ENCODE data around the gene DNAJA1. TPM values are rescaled to one million over a fixed set of nuclear protein-coding genes. Genes with fewer than 3 reads are reported as not detected.

Gene DNAJA1
- total RNA-seq, 1 donor from 2014 or later: 247 TPM

- H3K27ac Mint-ChIP-seq: no peak overlapping the region
- no peak for DNase-seq (ENCODE audit: low spot score, unreplicated experiment)
- H3K4me3 Mint-ChIP-seq (ENCODE audit: low read depth): no peak overlapping the region
- H3K4me1 Mint-ChIP-seq (ENCODE audit: low read depth): no peaks in the 10 kb centered on the region
- H3K9me3 Mint-ChIP-seq (ENCODE audit: low read depth): no peaks in the 10 kb centered on the region
- no peaks in the 10 kb centered on the region for H3K27me3 Mint-ChIP-seq
- H3K36me3 Mint-ChIP-seq (ENCODE audit: insufficient read depth): peaks cover 27% of the 10 kb centered on the region
- TF ChIP-seq, protein P1, sequence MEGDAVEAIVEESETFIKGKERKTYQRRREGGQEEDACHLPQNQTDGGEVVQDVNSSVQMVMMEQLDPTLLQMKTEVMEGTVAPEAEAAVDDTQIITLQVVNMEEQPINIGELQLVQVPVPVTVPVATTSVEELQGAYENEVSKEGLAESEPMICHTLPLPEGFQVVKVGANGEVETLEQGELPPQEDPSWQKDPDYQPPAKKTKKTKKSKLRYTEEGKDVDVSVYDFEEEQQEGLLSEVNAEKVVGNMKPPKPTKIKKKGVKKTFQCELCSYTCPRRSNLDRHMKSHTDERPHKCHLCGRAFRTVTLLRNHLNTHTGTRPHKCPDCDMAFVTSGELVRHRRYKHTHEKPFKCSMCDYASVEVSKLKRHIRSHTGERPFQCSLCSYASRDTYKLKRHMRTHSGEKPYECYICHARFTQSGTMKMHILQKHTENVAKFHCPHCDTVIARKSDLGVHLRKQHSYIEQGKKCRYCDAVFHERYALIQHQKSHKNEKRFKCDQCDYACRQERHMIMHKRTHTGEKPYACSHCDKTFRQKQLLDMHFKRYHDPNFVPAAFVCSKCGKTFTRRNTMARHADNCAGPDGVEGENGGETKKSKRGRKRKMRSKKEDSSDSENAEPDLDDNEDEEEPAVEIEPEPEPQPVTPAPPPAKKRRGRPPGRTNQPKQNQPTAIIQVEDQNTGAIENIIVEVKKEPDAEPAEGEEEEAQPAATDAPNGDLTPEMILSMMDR (IDR thresholded peaks at IDR 0.05; ENCODE audit: unreplicated experiment): no peak
These were observed 43.9 kb downstream of the DNAJA1 start for GRCh38 chr9:33068991-33069390.

DNA sequence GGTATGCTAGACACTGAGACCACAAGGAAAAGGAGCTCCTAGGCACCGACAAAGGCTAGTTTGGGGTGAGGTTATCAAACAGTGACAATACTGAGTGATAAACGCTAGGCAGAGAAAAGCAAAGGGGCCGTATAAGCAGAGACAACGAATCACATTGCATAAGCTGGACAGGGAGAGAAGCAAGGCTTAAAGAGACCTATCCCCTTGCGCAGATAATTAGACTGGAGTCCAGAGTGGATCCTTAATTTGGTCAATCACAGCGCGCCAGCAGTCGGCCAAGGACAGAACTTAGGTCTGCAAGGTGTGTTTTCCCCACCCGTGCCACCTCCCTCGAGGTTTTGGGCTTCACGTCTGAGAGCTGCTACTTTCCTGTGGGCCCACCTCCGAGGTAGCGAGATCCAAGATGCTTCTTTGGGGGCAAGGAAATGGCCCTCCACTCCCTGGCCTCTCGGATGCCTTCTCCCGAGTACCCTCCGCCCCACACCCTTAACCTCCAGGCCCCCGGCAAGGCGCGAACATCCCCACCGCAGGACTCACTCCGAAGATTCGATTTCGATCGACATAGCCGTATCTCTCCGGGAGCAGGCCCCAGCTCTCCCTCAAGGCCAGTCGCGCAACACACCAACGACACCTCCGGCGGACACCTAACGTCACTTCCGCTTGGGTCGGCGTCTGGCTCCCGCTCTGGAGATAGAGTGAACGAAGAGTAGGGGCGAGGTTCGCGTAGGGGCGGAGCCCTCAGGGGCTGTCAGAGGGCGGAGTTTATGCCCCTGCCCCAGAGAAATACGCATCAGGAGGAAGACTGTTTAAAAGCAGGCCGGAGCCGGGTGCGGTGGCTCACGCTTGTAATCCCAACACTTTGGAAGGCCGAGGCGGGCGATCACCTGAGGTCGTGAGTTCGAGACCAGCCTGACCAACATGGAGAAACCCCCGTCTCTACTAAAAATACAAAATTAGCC is 51.3 kb downstream of the DNAJA1 start, which contains the start of gene SMU1:
SMU1 (minus strand) TSS at position 629 of the 959 bp plus-strand sequence; CDS start at position 563, 66 bp downstream.
- H3K9me3 Mint-ChIP-seq (ENCODE audit: low read depth): no peaks in the 10 kb centered on the region
- H3K36me3 Mint-ChIP-seq (ENCODE audit: insufficient read depth): peaks cover 16% of the 10 kb centered on the region

GRCh38 chr9:33080534-33080933 is 55.5 kb downstream of the DNAJA1 start:
- Mint-ChIP-seq H3K27me3 (no peaks in the 10 kb centered on the region), H3K9me3 (ENCODE audit: low read depth) (no peaks in the 10 kb centered on the region), H3K4me3 (ENCODE audit: low read depth) (no peak overlapping the region), H3K4me1 (ENCODE audit: low read depth) (peaks cover 5% of the 10 kb centered on the region), H3K36me3 (ENCODE audit: insufficient read depth) (peaks cover 1% of the 10 kb centered on the region), H3K27ac (no peak overlapping the region)
- TF ChIP-seq, protein P1 (IDR thresholded peaks at IDR 0.05; ENCODE audit: unreplicated experiment): no peak
- no peak for DNase-seq (ENCODE audit: low spot score, unreplicated experiment)

More for the DNA sequence above, 51.3 kb downstream of the DNAJA1 start, which contains the start of gene SMU1:
- peak; percentile 91 for DNase-seq (ENCODE audit: low spot score, unreplicated experiment)
- H3K4me3 Mint-ChIP-seq (ENCODE audit: low read depth): peak within 1 kb of the TSS; percentile 99
- H3K27ac Mint-ChIP-seq: peak within 1 kb of the TSS; percentile 100
- TF ChIP-seq, protein P1 (IDR thresholded peaks at IDR 0.05; ENCODE audit: unreplicated experiment): no peak
- peaks cover 8% of the 10 kb centered on the region for H3K4me1 Mint-ChIP-seq (ENCODE audit: low read depth)
- no peaks in the 10 kb centered on the region for H3K27me3 Mint-ChIP-seq

DNA sequence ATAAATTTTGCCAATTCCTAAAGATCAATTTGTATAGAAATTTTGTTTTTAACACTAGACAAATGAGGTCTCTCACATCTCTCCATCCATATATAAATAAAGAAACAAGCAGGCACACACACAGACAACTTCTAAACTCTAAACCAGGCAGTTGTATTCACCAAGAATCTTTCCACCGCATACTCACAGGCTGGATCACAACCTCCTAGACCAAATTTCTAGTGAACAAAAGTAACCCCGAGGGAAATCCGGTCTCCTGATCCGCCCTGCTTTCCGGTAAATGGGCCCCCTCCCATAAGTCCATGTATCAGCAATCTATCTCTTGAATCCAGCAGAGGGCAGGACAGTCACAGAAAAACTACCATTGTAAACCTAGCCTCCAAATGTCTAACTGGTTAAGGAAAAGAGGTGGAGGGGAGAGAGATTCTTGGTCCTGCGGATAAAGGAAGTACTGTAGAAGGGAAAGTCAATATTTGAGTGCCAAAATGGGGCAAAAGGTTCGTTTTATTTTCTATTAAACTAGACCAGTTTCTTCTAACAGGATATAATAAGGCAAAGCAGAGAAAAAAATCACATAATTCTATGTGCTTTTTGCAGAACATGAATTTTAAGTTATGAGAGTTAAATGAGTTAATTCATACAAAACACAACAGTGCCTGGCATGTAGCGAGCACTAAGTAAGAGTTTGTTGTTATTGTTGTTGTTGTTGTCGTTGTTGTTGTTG is 56.2 kb downstream of the DNAJA1 start:
- no peak for DNase-seq (ENCODE audit: low spot score, unreplicated experiment)
- H3K36me3 Mint-ChIP-seq (ENCODE audit: insufficient read depth): peaks cover 1% of the 10 kb centered on the region

More for the DNA sequence above, 56.2 kb downstream of the DNAJA1 start:
- TF ChIP-seq, protein P1 (IDR thresholded peaks at IDR 0.05; ENCODE audit: unreplicated experiment): peak; percentile 76
- Mint-ChIP-seq H3K9me3 (ENCODE audit: low read depth) (no peaks in the 10 kb centered on the region), H3K4me1 (ENCODE audit: low read depth) (peaks cover 2% of the 10 kb centered on the region), H3K27me3 (no peaks in the 10 kb centered on the region), H3K4me3 (ENCODE audit: low read depth) (no peak overlapping the region), H3K27ac (no peak overlapping the region)

All from progenitor cell of endocrine pancreas (in vitro differentiated cells).